ENCODE data around the gene LYRM4.

Gene LYRM4

DNA sequence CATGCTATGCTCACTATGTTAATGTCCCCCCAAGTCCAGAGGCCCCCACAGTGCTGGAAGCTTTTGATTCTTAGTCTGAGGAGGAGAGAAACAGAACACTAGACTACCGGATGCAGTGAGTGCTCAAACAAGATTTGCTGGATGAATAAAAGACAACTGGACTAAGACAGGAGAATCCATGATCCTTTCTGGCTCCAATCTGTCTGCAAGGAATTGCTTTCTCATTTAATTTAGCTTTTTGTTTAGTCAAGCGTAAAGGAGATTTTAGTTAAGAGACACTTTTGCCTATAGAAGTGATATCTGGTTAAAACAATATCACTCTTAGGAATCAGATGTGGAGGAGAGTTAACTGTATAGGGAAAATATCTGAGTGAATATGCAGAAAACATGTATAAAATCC is 13.5 kb downstream of the LYRM4 start:
- in situ Hi-C loops (cut with MboI; ENCODE audit: low sequenced_read_pairs), result no loop called here

DNA sequence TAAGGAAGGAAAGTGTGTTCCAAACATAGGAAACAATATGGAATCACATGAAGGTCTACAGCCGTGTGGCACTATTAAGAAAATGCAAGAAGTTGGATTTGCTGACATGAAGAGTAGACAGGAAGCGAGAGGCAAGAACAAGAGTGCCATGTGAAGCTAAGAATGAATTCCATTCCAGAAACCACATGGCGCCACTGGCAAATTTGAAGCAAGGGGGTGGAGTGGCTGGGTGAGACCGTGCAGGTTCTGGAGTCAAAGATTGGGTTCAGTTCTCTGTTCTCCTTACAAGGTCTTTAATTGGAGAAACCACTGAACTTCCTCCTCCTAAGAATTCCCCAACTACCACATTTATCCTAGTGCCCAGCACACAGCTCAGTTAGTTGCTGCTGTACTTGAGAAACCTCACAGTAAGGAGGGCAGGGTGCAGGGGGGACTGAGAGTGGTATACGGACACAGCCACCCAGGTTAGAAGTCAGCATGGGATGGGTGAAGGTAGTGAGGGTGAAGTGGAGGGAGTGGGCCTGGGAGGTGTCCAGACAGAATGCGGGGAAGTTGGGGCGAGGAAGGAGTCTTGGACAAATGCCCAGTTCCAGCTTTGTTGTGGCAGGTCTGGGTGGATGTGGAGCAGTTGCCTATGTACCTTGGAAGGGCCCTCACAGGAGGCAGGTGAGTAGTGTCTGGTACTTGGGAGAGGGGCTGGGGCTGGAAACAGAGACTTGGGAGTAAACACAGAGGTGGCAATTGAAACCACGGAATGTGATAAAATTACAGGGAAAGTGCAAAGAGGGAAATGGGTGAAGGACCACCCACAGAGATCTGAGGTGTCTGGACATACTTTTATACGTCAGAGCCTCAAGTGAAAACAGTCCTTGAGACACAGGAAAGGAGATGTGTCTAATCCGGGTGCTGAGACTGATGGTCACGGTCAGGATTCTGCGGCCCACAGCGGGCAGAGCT is 14.3 kb downstream of the LYRM4 start:
- in situ Hi-C loops (cut with MboI; ENCODE audit: low sequenced_read_pairs), result no loop called here

DNA sequence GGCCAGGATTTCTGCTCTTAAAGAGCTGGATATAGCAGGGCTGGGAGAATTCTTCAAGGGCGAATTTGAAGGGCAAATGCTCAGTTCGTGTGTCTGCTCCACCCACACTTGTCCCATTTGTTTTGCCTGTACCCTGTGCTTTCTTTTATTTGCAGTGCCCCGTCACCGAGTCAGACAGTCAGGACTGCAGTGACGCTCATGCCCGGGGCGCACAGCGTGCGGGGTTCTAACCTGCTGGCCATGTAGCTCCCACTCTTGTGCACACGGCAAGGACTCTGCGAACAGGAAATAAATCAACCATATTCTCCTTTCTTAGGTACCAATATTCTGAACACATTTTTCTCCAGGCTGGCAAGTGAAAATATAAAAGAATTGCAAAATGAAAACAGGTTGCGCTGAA is 17.7 kb downstream of the LYRM4 start:
- in situ Hi-C loops (cut with MboI; ENCODE audit: low sequenced_read_pairs), result no loop called here

DNA sequence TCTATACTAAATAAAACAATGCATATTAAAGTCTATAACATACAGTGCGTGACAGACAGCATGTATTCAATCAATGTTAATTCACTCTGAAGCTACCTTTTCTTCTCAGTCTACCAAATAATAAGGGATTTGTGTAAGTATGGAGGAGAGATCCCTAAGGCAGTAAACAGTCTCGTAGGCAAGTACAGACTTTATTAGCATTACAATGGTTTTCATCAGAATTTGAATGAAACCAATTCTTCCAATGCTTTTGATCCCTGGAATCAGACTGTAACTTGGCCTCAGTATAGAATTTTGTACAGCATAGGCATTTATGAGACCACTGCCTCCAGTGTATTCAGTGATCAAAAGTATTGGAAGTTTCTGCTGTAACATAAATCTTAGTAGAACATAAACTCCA is 19.5 kb downstream of the LYRM4 start:
- in situ Hi-C loops (cut with MboI; ENCODE audit: low sequenced_read_pairs), result no loop called here

DNA sequence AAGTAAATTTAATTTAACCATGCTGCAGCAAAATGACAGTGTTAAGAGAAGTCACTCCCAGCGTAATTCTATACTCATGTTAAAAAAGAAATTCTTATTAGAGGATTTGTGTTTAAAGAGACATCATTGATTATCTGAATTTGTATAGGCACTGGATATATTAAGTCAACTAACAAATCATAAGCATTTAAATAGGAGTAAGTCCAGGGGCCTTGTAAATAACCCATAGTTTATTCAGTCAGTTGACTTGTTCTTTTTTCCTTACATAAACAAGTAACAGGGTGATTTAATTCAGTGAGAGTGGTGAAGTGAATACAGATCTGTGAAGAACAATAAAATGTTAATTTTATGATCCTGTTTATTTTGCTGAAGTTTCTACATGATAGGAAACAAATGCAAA is 22.4 kb downstream of the LYRM4 start:
- in situ Hi-C loops (cut with MboI; ENCODE audit: low sequenced_read_pairs), result no loop called here

DNA sequence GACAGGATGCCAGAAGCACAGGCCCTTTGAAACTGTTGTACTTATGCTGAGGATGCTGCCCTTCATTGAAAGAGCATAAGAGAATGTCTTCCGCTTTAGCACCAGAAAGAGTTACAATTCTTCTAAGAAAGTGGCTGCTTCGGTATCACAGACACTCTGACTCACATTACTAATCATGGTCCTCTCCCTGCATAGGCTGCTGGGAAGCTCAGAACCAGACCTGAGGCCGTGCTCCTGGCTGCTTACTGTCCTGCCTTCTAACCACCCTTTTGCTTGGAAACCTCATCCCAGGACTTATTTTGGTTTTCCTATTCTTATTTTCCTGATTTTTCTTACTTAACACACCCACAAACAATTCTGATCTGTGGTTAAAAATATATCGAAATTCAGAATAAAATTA is 22.9 kb downstream of the LYRM4 start:
- in situ Hi-C loops (cut with MboI; ENCODE audit: low sequenced_read_pairs), result no loop called here

DNA sequence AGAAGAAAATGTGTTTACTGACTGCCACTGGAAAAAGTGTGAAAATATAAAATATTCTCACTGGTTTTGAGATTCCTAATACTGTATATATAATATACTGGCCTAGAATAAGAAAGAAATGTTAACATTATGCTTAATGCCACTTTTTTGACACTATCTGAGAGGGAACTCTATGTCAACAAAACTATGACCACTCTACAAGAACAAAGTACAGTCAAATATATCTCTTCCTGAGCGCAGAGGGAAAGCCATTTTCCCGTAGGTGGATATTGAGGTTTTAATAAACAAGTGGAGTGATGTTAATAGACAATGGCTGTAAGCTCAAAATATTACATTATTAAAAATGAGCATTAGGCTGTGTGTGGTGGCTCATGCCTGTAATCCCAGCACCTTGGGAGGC is 24.9 kb downstream of the LYRM4 start:
- in situ Hi-C loops (cut with MboI; ENCODE audit: low sequenced_read_pairs), result no loop called here

DNA sequence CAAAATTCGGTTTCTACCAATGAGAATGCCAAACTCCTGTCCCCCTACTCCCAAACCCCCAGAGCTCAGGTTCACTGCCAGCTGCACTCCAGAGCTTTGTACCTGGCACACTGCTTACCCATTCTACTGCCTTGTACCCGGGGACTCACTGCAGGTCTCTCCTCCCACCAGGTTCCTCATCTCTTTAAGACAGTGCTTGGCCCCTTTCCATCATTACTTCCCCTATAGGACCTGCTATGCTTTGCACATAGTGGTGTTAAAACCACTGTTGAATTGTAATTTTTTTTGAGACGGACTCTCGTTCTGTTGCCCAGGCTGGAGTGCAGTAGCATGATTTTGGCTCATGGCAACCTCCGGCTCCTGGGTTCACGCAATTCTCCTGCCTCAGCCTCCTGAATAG is 25.9 kb downstream of the LYRM4 start:
- in situ Hi-C loops (cut with MboI; ENCODE audit: low sequenced_read_pairs), result no loop called here

DNA sequence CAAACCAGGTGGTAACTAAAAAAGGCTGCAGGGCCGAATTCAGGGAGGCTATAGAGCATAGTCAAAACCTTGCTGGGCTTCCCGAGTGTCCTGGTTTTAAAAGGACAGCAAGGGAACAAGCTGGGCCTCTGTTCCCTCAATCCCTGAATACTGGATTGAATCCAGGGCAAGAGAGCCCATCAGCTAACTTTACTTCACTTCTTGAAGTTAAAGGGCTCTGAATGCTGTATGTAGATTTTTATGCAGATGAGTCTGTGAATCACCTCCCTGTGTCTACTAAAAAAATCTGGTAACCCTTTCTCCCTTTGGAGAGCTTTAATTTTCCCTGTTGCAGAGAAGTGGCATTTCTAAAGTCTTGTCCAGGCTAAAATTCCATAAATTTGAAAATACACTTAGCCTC is 29.5 kb downstream of the LYRM4 start:
- in situ Hi-C loops (cut with MboI; ENCODE audit: low sequenced_read_pairs), result no loop called here

DNA sequence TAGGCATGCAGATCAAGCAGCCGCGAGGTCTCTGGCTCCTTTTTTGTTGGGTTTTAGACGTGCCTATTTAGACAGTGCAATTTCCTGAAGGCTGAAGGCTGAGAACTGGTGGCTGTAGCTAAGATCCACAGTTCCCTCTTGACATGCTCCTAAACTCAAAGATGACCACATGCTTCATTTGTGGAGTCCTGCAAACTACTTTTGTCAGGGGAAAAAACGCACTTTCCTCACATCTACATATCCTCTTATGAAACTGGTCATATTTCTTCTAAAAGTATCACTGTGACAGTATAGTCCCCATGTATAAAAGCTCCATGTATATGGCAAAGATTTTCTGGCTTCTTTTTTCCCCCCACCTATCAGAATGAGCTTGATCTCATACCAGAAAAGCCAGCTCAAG is 30.7 kb downstream of the LYRM4 start:
- in situ Hi-C loops (cut with MboI; ENCODE audit: low sequenced_read_pairs), result no loop called here

DNA sequence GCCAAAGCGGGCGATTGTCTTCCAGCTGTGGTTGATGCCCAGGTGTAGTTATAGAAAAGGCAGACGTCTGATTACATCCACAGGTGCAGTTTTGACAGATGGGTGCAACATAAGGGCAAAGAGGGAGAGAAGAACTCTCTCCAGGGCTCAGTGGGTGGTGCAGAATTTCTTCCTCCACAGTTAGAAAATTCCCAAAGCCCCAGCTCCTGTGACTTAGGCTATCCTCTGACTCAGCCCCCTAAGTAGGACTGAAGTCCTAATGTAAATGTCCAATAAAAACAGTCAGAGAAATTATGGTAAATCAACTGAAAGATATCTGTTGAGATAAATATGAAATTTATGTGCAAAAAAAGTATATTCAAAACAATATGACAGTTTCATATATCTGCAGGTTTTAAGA is 31.4 kb downstream of the LYRM4 start:
- in situ Hi-C loops (cut with MboI; ENCODE audit: low sequenced_read_pairs), result no loop called here

DNA sequence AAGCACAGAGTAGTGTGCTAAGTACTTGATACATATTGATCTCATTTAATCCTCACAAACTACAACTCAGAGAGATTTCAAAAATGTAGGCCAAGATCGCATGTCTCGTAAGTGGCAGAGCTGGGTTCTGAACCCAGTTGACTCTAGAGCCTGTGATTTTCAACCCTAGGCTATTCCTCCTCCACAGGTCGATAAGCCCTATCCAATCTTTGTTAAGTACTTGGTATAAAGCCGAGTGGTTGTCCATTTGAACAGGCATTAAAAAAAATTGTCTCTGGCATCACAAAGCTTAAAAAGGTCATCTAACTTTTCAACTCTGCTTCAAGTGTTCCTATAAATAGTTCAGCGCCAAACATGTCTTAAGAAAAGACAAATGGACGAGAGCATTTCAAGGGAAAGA is 37.4 kb downstream of the LYRM4 start:
- in situ Hi-C loops (cut with MboI; ENCODE audit: low sequenced_read_pairs), result no loop called here

DNA sequence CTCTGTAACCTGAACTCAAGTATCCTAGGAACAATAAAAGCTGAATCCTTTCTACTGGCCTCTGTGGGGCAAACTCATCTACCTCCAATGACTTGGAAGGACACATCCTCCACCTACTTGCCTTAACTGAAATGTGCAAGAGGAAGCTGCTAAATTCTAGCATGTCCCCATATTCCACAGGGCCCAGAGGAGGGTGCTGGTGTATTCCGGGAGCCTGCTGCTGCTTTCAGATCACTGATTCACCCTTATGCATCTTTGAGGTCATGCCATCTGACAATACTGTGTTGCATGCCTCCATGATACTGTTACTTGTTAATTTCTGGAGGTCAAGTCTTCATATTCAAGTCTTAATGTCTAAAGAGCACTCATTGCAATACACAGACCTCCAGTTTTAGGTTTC is 40.3 kb downstream of the LYRM4 start:
- in situ Hi-C loops (cut with MboI; ENCODE audit: low sequenced_read_pairs), result no loop called here

DNA sequence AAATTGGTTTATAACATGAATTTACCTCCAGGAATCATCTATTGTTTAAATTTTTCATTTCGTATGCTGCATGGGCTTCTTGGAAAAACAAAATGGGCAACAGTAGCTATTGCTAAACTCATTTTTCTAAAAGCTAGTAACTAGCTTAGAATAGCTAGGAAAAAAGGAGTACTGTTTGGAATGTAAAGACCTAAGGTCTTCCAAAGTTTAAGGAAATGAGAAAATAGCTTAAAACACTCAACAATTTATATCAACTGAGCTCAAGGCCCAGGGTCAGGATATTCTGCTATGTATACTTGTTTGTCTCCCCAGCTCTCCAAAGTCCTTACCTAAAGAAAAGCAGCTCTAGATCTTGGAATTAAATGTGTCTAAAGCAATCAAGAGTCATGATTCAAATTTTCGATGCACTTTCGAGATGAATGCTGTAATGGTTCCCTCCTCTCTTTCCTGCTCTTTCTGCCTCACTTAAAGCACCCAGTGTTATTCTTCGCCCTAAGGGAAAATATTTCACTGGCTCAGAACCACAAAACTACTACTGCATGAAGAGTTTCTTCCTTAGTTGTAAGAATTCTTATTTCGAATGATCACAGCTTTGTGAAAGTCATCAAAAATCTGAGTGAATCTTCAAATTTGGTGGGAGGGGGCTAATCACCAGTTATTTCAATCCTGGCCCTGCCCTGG is 41.6 kb downstream of the LYRM4 start:
- in situ Hi-C loops (cut with MboI; ENCODE audit: low sequenced_read_pairs), result no loop called here

DNA sequence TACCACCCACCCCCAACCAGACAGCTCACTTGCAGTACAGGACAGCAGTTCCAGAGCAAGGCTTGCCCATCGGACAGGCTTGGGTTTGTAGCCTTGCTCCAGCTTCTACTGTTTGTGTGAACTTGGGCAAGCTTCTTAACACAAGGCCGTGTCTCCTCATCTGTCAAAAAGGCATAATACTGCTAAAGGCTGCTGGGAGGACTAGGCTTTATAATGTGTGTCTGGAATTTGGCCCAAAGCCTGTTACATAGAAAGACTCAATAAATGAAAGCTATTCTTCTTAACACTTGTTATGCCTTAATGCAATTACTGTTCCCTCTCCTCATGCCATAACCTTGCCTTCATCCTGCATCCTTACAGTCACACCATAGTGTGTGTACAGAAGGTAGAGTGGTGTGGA is 43.4 kb downstream of the LYRM4 start:
- in situ Hi-C loops (cut with MboI; ENCODE audit: low sequenced_read_pairs), result no loop called here

DNA sequence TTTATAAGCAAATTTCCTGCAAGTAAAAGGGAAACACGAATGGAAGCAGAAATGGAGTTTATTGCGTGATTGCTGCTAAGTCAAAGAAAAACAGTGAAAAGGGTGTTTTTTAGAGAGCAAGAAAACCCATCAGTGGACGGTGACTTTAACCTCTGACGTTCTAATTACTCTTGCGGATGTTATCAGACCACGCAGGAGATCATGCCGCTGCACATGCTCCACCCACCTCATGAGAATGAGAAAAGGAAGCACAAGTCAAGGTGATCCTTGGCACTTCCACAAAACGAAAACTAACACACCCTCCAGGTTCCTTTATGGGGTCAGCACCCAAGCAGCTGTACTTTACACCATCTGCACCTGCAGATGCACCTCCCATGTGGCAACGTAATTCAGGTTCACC is 45.0 kb downstream of the LYRM4 start:
- in situ Hi-C loops (cut with MboI; ENCODE audit: low sequenced_read_pairs), result no loop called here

DNA sequence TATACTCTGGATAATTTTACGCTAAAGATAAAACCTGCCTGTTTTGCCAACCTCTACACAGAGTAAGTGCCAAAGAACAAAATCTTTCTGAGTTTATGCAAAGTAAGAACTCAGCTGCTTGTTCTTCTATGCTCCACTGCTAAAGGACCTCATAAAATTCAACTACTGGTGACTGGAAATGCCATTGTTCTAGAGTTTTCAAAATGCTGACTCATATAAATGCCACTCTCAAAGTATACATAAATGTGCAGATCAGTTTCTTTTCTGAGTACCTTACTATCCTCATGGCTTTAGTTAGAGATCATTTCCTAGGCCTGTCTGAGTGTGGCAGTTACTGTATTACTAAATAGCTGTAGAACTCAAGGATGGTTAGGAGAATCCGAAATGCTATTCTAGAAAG is 45.6 kb downstream of the LYRM4 start:
- in situ Hi-C loops (cut with MboI; ENCODE audit: low sequenced_read_pairs), result no loop called here

DNA sequence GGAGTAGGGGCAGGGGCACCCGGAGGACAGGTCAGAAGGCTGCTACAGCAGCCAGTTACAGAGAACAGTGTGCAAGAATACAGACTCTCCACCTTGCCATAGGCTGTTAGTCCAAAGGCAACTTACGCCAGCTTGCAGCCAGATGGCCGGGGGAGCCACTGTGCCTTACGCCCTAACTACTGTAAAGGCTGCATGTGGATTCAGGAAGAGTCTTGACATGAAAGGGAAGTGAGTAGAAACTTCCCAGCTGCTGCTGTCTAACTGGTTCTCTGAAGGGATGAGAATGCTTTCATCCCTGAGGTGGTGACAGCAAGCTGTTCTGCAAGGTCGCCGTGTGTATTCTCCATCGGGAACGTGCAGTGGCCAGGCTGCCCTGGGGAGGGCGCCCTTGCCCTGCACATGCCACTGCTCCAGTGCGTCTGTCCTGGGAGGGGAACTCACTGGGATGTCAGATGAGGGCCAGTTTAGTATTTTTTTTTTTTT is 46.1 kb downstream of the LYRM4 start:
- in situ Hi-C loops (cut with MboI; ENCODE audit: low sequenced_read_pairs), result no loop called here

DNA sequence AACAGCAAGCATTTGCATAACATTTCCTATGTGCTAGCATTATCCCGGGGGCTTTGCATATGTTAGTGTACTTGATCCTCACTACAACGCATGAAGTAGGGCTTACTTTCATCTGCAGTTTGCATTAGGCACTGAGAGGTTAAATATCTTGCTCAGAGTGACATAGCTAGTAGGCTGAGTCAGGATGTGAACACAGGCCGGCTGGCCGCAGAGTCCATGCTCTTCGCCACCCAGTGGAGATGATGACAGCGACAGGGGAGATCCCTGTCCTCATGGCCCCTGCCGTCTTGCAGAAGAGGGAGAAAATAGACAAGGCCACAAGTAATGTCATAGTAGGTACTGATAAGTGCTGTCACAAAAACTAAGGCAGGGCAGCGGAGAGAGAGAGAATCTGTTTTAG is 46.9 kb downstream of the LYRM4 start:
- in situ Hi-C loops (cut with MboI; ENCODE audit: low sequenced_read_pairs), result no loop called here

DNA sequence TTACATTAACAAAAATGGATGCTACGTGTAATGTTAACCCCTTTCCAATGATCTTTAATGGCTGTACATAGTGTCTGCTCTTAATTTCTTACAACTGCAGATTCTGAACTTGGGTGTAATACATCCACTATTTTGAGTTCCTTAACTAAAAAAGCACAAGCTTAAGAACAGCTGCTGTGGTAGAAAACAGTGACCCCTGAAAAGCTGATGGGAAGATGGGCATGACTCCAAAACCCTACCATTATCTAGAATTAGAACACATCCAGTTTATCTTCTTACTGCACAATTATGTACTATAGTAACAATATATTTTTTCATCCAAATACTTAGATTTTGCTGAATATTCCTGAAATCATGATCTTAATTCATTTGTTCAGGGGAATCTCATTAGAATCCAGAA is 49.3 kb downstream of the LYRM4 start:
- in situ Hi-C loops (cut with MboI; ENCODE audit: low sequenced_read_pairs), result no loop called here

DNA sequence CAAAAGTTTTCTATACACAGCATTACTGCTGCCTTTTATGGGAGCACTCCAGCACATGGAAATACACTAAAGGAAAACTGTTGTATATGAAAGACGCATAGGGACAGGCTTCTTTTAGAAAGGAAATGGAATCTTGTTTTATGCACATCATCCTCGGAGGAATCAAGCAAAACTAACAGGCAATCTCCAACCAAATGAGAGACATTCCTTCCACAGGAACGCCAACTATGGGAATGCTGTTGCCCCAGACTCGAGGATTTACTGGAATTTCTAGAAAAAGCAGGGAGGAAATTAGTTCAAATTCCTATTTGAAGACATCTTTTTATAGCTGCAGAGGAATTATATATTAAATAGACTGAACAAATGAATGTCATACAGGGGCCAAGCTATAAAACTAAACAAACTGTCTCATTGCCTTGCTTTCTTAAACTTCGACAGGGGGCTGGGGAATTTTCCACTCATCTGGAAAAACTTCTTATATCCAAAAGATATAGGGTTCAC is 52.2 kb downstream of the LYRM4 start:
- in situ Hi-C loops (cut with MboI; ENCODE audit: low sequenced_read_pairs), result no loop called here

DNA sequence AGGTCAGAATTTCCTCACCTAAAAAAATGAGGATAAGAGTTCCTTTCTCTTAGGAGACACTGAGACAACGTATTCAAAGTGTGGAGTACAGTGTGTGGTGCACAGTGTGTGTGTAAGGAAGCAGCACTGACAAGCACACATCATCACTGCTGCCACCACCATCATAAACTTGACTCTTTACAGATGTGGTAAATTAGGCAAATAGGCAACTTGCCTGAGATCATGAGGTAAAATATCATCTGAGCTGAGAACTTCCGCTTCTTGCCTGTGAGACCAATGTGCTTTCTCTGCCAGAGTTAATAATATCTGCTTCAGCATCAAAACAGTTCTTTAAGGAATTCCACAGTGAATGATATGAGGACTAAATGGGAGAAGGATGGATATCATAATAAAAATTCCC is 52.7 kb downstream of the LYRM4 start:
- in situ Hi-C loops (cut with MboI; ENCODE audit: low sequenced_read_pairs), result no loop called here
